ENCODE results near the gene SMC4. TPM values are rescaled to one million over a fixed set of nuclear protein-coding genes. Genes with fewer than 3 reads are reported as not detected.

The SMC4 gene
- total and polyA plus RNA-seq, 9 donors: 8.9 to 28.2 (median 18.0) TPM

- WGBS, 3 donors: 53 to 66% (median 57%) methylated on average over 11 of the region's 11 CpGs
- peaks cover 1% of the 10 kb centered on the region for H3K4me1 ChIP-seq (ENCODE audit: insufficient read depth)
- H3K27ac ChIP-seq: no peak overlapping the region
- no peaks in the 10 kb centered on the region for H3K9me3 ChIP-seq
- DNase-seq: no peak
- H3K27me3 ChIP-seq: no peaks in the 10 kb centered on the region
- intact Hi-C loops (cut with DNase I): no loop called here
- TF ChIP-seq EP300 (IDR thresholded peaks at IDR 0.05) (no peak), CTCF (IDR thresholded peaks at IDR 0.05) (no peak), POLR2A (IDR thresholded peaks at IDR 0.05) (no peak)
- no peak overlapping the region for H3K4me3 ChIP-seq
- H3K36me3 ChIP-seq: no peaks in the 10 kb centered on the region
These were observed 3.0 kb downstream of the SMC4 start for GRCh38 chr3:160402221-160403027.

GRCh38 chr3:160403028-160403545 lies 3.6 kb downstream of the SMC4 start:
- TF ChIP-seq EP300 (IDR thresholded peaks at IDR 0.05): no peak
- no peak for TF ChIP-seq POLR2A (IDR thresholded peaks at IDR 0.05)
- no peak for TF ChIP-seq CTCF (IDR thresholded peaks at IDR 0.05)
- Histone ChIP-seq H3K27me3 (no peaks in the 10 kb centered on the region), H3K4me3 (no peak overlapping the region), H3K4me1 (ENCODE audit: insufficient read depth) (peaks cover under 1% of the 10 kb centered on the region), H3K36me3 (no peaks in the 10 kb centered on the region), H3K9me3 (no peaks in the 10 kb centered on the region), H3K27ac (no peak overlapping the region)
- intact Hi-C loops (cut with DNase I): no loop called here
- no peak for DNase-seq
- WGBS, 3 donors: 74 to 81% (median 78%) methylated on average over 2 of the region's 2 CpGs

GRCh38 chr3:160403796-160404470 lies 4.5 kb downstream of the SMC4 start:
- Histone ChIP-seq H3K27me3 (no peaks in the 10 kb centered on the region), H3K36me3 (no peaks in the 10 kb centered on the region), H3K4me1 (ENCODE audit: insufficient read depth) (no peaks in the 10 kb centered on the region), H3K9me3 (no peaks in the 10 kb centered on the region), H3K27ac (no peak overlapping the region), H3K4me3 (no peak overlapping the region)
- intact Hi-C loops (cut with DNase I): no loop called here
- no peak for TF ChIP-seq CTCF (IDR thresholded peaks at IDR 0.05)
- TF ChIP-seq EP300 (IDR thresholded peaks at IDR 0.05): no peak
- no peak for TF ChIP-seq POLR2A (IDR thresholded peaks at IDR 0.05)
- no peak for DNase-seq
- WGBS, 3 donors: 62 to 70% (median 70%) methylated on average over 7 of the region's 7 CpGs

- Histone ChIP-seq H3K27ac (no peak overlapping the region), H3K27me3 (no peaks in the 10 kb centered on the region), H3K4me3 (no peak overlapping the region), H3K4me1 (ENCODE audit: insufficient read depth) (no peaks in the 10 kb centered on the region), H3K36me3 (no peaks in the 10 kb centered on the region), H3K9me3 (no peaks in the 10 kb centered on the region)
- TF ChIP-seq CTCF (IDR thresholded peaks at IDR 0.05): no peak
- no peak for TF ChIP-seq POLR2A (IDR thresholded peaks at IDR 0.05)
- TF ChIP-seq EP300 (IDR thresholded peaks at IDR 0.05): no peak
- WGBS, 3 donors: 78 to 84% (median 80%) methylated on average over 10 of the region's 10 CpGs
- intact Hi-C loops (cut with DNase I): loop anchor here in 1 of 4 donors (10.0 kb wide), 2 partner anchors 245 to 375 kb away; no protein-coding TSS in a partner anchor
- no peak for DNase-seq
These were observed 10.6 kb downstream of the SMC4 start for GRCh38 chr3:160409812-160410610.

All from ovary (tissue), 9 donors.